OCI-LY1 (cell line): ENCODE measurements around the gene MZT1.

Experiments used
- EZH2 ChIP-seq: fragments of 200-600 bp; sonication (generic), shearing (Covaris generic); IDR thresholded peaks from 2 replicates; pipeline ENCODE4 v1.8.0; 2017; ENCODE audit warnings: borderline replicate concordance, mixed run types, mild to moderate bottlenecking, antibody characterized with exemption, low read length, moderate library complexity, mixed read lengths
- TF ChIP-seq, protein P1 (sequence below): fragments of 200-600 bp; sonication (generic), shearing (Covaris generic); IDR thresholded peaks from 2 replicates; pipeline ENCODE4 v1.5.1; 2017; ENCODE audit warnings: mild to moderate bottlenecking, antibody characterized with exemption, low read length, moderate library complexity, mixed read lengths

DNA sequence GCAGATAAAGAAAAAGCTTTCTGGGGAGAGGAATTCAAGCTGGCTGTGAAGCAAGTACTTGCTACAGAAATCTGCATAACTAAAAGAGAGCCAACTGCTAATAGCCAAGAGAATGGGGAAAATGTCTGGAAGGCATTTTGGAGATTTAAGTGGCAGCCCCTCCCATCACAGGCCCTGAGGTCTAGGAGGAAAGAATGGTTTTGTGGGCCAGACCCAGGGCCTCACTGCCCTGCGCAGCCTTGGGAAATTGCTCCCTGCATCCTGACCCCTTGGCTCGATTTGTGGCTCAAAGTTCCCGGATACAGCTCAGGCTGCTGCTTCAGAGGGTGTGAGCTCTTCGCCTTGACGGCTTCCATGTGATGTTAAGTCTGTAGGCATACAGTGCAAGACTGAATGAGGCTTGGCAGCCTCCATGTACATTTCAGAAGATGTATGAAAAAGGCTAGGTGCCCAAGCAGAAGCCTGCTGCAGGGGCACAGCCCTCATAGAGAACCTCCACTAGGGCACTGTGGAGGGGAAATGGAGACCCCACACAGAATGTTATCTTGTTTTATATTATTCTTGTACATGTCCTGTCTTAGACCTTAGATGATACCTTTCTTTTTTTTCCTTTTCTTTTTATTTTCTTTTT lies 34.4 kb downstream of the MZT1 start:
- TF ChIP-seq, protein P1, sequence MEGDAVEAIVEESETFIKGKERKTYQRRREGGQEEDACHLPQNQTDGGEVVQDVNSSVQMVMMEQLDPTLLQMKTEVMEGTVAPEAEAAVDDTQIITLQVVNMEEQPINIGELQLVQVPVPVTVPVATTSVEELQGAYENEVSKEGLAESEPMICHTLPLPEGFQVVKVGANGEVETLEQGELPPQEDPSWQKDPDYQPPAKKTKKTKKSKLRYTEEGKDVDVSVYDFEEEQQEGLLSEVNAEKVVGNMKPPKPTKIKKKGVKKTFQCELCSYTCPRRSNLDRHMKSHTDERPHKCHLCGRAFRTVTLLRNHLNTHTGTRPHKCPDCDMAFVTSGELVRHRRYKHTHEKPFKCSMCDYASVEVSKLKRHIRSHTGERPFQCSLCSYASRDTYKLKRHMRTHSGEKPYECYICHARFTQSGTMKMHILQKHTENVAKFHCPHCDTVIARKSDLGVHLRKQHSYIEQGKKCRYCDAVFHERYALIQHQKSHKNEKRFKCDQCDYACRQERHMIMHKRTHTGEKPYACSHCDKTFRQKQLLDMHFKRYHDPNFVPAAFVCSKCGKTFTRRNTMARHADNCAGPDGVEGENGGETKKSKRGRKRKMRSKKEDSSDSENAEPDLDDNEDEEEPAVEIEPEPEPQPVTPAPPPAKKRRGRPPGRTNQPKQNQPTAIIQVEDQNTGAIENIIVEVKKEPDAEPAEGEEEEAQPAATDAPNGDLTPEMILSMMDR: no peak
- no peak for TF ChIP-seq EZH2
